HG02840 (cell line): ENCODE data around the gene FBLIM1.

Source experiments
- ATAC-seq: cut with Tn5 transposase; IDR thresholded peaks from one replicate; pipeline ENCODE4 v1.9.1; 2021; ENCODE audit warnings: mild to moderate bottlenecking, moderate library complexity, moderate number of reproducible peaks; ENCODE audit not compliant: unreplicated experiment, low FRiP score

The FBLIM1 gene

DNA sequence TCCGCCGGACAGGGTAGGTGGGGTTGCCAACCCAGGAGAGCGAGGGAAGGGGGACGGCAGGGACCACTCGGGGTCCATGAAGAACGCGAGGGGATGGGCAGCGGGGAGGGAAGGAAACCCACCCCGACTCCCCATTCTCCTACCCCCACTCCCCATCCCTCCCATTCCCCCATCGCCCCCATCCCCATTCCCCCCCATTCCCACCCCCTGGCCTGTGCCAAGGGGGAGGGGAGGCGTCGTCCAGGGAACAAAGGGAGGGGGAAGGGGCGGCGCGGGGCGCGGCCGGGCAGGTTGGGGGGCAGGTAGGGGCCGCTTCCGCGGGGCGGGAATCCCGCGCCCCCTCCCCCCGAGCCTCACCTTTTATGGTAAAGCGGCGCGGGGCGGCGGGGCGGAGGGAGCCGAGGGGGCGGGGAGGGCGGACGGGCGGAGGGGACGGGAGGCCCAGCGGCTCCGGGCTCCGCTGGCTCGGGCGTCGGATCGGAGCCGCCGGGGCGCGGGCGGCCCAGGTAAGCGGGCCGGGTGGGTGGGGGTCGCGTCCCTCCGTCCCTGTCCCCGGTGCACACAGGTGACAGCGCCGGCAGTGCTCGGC lies at the start of gene FBLIM1:
Gene FBLIM1, plus strand, starts transcription at position 453 of the 589 bp plus-strand sequence. CDS start 6,189 bp downstream, outside the sequence.
- no peak for ATAC-seq

DNA sequence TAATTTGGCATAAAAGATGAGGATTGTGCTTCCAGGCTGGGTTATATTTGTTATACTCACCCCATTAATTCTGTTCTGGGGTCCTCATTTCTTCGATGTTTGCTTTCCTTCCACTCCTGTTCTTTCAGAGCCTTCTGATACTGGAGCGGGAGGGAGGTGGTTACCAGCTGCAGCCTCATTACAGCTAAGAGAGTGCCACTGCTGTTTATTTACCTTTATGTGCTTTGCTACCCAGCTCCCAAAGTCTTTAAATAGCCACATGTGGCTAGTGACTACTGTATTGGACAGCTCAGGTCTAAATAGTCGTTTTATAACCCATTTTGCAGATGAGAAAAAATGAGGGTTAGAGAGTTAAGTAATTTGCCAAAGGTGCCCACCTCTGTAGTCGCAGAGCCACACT lies 49.4 kb upstream of the FBLIM1 start:
- ATAC-seq = no peak

- no peak for ATAC-seq
Measured at GRCh38 chr1:15712168-15712567, 46.4 kb upstream of the FBLIM1 start.

DNA sequence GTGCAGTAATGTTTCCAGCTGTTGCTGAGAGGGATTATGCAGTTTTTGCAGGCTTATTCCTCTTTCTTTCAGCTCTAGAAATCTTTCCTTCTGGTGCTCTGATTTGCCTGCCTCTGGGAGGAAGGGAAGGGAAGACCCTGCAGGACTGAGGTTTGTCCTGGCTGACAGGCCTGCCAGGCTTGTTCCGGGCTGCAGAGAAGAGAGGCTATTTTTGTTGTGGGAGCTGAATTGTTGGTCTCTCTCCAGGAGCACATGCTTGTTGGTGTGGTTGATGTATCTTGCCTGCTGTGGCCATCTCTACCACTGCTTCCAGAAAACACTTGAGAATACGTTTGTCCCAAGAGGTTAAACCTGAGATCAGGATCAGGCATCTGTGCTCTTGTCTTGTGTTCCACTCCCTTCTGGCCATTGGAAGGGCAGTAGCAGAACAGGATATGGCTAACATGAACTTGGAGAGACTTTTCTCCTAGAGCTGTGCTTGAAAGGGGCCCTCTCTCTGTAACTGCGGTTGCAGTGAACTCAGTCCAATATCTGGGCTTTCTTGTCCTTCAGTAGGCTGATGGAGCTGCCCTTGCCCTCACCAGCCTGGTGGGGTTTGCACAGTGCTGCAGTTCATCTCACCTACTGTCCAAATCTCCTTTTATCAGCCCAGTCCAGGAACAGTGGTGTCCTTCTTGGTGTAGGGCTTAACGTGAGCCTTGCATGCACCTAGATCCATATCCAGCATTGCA lies 44.0 kb upstream of the FBLIM1 start:
- ATAC-seq = no peak

GRCh38 chr1:15717418-15718125 lies 41.0 kb upstream of the FBLIM1 start:
- no peak for ATAC-seq

DNA sequence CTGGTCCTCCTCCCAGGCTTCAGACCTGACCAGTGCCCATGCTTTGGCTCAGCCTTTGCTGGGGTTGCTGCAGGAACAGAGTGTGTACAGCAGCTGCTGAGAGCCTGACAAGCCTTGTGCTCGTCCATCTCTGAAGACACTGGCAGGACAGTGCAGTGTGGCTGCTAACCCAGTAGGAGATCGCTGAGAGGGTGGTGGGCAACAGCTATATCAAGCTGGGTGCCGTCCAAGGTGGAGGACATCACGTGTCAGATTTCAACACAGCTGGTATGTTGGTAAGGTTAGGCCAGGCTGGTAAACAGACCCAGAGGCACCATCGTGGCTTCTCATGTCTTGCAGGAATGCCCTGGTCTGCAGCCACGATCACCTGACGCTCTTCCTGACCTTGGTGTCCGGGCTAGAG lies 40.4 kb upstream of the FBLIM1 start:
- no peak for ATAC-seq

DNA sequence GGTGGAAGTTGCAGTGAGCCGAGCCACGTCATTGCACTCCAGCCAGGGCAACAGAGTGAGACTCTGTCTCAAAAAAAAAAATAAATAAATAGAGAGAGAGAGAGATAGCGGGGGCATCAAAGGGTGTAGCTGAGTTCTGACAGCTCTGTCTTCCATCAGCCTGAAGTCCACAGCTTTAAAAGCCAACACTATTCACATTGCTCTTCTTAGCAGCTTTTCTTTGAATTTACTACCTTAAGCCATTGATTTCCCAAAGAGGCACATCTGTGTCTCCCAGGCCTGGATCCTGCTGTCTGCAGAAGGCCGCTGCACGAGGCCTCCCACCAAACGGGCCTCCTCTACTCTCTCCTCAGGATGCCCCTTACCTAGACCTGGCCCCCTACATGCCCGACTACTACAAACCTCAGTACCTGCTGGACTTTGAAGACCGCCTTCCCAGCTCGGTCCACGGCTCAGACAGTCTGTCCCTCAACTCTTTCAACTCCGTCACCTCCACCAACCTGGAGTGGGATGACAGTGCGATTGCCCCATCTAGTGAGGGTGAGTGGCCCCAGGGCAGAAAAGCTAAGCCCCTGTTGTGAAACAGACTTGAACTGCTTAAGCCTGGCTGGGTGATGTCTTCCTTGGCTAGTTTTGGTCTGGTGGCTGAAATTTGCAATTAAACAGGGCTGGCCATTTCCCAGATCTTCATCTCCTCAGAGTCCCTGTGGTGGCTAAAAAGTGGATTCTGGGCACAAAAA lies 39.0 kb upstream of the FBLIM1 start:
- ATAC-seq = no peak

- no peak for ATAC-seq
Measured at GRCh38 chr1:15720861-15721260, 37.7 kb upstream of the FBLIM1 start.

DNA sequence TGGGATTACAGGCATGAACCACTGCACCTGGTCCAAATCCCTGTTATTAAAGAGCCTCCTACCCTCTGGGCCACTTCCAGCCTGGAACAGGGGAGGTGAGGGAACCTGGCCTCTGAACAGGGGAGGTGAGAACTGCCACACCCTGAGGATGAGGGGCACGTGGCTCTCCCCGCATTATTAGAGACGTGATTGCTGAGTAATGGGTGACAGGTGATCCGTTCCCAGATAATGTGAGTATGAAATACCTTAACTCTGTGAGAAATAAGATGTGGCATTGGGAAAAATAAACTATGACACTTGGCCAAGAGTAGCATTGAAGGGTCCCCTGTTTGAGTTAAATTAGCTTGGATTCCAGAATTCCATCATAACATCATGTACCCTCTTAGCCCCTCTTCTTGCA lies 36.2 kb upstream of the FBLIM1 start:
- no peak for ATAC-seq

DNA sequence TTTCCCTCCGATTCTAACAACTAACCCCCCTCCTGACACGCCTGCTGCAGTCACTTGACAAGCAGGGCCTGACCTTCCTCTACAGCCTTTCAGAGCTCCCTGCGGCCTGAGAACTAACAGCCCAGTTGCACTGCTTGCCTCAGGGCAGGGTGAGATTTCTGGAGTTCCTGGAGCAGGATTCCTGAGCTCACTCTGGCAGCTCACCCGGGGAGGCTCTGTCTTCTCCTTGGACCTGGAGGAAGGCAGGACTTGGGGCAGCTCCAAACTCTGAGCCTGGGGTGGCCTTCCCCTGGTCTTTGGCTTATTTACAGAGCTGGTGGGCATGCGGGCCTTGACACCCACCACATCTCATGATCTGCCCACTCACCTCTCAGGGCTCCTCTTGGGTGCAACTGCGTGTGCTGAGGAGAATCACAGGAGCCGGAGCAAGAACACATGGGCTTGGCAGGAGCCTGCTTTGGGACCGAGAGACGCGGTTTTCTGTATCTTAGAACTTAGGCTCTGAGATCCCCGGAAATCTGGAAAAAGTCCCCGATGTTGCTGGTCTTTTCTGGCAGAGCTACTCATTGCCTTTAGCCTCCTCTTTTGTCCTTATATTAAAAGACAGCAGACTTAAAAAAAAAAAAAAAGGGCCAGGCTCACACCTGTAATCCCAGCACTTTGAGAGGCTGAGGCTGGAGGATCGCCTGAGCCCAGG lies 35.6 kb upstream of the FBLIM1 start:
- no peak for ATAC-seq

GRCh38 chr1:15723631-15724246 lies 34.9 kb upstream of the FBLIM1 start:
- ATAC-seq = no peak

DNA sequence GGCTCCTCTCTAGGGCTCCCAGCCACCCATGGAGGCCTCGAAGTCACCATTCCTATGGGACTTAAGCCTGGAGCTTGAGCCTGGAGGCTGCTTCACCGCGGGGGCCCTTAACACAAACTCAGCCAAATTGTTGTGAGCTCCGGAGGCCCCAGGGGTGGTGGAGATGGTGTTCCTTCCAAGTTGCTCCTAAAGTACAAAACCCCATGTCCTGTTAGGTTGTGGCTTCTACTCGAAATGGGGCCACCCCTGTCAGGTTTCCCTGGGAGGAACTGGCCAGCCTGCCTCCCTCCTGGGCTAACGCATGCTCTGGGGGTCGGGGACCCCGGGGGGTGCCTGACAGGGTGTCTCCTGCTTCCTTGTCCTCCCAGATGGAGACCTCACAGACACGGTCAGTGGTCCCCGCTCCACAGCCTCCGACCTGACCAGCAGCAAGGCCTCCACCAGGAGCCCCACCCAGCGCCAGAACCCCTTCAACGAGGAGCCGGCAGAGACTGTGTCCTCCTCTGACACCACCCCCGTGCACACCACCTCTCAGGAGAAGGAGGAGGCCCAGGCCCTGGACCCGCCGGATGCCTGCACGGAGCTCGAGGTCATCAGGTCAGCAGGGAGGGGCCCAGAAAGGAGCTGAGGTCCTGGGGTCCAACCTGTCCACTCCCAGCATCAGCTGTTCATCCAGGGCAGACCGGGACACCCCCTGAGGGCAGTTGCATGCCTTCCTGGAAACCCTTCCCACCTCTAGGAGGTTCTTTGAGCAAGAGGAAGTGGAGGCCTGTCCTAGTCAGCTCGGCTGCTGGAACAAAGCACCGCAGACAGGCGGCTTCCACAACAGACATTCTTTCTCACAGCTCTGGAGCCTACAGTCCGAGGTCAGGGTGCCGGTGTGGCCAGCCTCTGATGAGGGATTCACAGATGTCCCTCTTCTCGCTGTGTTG lies 33.4 kb upstream of the FBLIM1 start:
- no peak for ATAC-seq

- ATAC-seq = no peak
Measured at GRCh38 chr1:15726508-15726907, 32.1 kb upstream of the FBLIM1 start.

DNA sequence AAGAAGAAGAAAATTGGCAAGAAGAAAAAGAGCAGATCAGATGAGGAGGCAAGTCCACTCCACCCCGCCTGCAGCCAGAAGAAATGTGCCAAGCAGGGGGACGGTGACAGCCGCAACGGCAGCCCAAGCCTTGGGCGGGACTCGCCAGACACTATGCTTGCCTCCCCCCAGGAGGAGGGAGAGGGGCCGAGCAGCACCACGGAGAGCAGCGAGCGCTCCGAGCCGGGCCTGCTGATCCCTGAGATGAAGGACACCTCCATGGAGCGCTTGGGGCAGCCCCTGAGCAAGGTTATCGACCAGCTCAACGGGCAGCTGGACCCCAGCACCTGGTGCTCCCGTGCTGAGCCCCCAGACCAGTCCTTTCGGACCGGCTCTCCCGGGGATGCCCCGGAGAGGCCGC lies 31.6 kb upstream of the FBLIM1 start:
- ATAC-seq = no peak

DNA sequence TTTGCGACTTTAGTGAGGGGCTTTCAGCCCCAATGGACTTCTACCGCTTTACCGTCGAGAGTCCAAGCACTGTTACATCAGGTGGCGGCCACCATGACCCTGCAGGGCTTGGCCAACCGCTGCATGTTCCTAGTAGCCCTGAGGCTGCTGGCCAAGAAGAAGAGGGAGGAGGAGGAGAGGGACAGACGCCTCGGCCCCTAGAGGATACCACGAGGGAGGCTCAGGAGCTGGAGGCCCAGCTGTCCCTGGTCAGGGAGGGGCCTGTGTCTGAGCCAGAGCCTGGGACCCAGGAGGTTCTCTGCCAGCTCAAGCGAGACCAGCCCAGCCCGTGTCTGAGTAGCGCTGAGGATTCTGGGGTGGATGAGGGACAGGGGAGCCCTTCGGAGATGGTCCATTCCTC lies 31.2 kb upstream of the FBLIM1 start:
- no peak for ATAC-seq

DNA sequence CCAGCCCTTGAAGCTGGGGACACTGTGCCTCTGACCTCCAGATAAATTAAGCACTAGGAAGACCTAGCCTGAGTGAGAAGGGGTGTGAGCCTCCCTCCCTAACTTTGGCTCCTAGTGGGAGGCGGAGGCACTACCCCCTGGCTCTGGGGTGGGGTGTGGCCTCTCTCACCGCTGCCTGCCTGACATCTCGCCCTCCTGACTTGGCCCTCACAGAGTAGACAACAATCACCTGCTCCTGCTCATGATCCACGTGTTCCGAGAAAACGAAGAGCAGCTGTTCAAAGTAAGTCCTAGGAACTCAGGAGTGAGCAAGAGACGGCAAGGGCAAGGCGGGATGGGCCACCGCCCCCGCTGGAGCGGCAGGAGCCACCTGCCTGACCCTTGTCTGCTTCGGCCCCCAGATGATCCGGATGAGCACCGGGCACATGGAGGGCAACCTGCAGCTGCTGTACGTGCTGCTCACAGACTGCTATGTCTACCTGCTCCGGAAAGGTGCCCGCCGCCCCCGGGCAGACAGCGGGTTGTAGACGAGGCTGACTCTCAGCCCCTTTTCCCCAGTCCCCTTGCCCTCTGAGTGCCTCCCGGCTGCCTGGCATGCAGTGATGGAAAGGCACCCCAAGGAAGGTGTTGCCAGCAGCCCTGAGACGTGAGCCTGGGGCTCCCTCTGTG lies 30.6 kb upstream of the FBLIM1 start:
- no peak for ATAC-seq

DNA sequence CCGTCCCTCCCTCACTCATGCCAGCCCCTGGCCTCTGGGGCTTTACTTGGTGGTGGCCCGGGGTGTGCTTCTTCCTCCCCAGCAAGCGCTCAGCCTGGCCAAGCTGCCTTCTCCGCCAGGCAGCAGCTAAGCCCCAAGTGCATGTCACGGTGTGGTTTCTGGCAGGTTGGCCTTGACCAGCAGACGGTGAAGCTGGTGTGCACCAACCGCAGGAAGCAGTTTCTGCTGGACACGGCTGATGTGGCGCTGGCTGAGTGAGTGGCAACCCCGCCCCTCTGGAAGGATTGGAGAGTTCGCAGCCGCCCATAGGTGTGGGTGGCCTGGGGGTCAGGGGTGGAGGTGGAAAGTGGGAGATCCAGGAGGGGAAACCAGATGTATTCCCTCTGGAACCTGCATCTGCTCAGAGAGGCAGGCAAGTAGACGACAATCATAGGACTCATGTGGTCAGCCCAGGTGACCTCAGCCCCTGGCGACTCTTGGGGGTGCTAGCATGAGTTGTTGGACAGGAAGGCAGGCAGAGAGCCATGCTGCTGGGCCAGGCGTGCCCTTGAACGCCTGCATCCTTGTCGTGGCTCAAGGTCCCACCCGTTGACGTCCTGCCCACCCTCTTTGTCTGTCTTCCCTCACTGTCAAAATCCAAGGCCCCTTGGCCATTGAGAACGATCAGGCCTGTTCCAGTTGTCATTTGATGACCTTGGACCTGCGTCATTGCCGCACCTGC lies 29.5 kb upstream of the FBLIM1 start:
- no peak for ATAC-seq

DNA sequence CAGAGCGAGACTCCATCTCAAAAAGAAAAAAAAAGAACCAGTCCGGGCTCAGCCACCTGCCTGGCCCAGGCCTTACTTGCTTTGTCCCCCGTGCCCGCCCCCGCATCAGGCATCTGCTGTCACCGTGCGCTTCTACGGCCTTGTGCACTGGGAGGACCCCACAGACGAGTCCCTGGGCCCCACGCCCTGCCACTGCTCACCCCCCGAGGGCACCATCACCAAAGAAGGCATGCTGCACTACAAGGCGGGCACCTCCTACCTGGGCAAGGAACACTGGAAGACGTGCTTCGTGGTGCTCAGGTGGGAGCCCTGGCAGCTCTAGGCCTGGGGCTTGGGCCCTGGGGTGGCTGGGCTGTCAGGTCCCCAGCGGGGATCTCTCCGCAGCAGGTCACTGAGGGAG lies 28.2 kb upstream of the FBLIM1 start:
- ATAC-seq = no peak
